GOT3 (cell line): ENCODE results near the gene DLG2.
"Not testable (repeated sequence)": the region's sequence is repeated elsewhere in the genome, so short reads cannot be mapped to it uniquely, and the experiment has no call there.

Experiments used
- DNase-seq: peaks from one replicate; lab custom pipeline; 2025; ENCODE audit warnings: mixed read lengths; lab: John Stamatoyannopoulos, UW

DLG2 gene

GRCh38 chr11:85021058-85021457, 606.1 kb downstream of the DLG2 start:
- DNase-seq = no peak

GRCh38 chr11:84993386-84993785, 633.8 kb downstream of the DLG2 start:
- no peak for DNase-seq

GRCh38 chr11:84990141-84990540, 637.0 kb downstream of the DLG2 start:
- no peak for DNase-seq

- DNase-seq = not testable (repeated sequence)
Observed at GRCh38 chr11:84987686-84988187, 639.4 kb downstream of the DLG2 start.

DNA sequence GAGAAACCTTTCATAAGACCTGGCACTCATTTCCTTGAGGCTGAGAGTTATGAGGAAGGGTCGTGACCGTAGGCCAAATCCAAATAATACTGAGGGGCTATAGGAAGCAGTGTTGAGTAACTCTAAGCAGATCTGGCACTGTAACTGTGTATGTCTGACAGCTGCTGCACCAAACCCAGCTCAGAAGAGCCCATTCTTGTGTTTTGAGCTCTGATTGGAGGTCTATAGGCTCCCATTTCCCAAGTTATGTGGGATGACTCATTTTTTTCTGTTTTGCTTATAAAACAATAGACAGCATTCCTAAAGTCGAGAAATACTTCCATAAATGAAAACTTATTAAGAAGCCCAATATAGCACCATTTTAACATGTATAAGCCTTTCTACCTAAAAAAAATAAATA, 645.8 kb downstream of the DLG2 start:
- DNase-seq = no peak

DNA sequence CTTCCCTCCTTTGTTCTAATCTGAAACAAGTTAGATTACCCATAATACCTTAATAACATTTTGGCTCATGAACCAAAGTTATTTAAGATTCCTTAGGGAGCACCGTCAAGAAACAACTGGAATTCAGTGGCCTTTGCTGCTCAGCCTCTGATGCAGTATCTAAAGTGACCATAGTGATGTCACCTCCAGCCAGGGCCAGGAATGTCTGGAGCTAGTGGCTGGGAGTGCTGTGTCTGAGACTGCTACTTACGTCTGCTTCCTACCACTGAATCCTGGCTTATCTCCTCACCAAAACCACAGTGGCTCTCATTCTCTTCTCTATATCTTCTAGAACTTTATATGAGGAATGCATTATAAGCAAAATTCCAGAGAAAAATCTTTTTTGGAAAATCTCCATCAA, 658.0 kb downstream of the DLG2 start:
- no peak for DNase-seq

- no peak for DNase-seq
Observed at GRCh38 chr11:84965484-84965883, 661.7 kb downstream of the DLG2 start.

DNA sequence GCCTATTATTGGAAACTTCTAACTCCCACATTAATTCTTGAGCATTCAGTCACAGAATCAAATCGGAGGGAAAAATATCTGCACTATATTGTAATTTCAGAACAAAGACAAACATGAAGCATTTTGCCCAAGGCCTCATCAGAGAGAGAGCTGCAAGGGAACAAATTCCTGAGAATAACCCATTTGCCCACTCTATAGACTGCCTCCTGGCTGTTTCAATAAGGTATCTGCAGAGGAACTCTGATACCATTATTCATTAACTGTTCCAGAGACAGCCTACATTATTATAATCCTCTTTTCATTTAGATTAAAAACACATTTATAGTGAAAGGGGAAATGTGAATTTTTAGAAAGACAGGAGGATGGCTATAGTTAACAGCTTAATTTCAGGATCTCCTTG, 663.9 kb downstream of the DLG2 start:
- DNase-seq = no peak

DNA sequence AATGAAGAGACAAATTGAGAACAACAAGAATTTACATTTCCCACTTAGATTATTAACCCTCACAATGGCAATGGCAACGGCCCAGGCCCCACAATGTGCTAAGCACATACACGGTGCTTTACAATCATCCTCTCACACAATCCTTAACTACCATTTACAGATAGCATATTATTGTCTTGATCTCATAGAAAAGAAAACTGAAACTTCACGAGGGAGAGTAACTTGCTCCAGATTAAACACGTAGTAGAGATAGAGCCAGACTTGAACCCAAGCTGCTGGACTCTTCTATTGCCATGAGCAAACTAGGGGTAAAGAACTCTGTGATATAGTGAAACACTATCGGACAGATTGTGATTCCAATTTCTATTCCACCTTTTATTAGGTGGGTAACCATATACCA, 665.1 kb downstream of the DLG2 start:
- no peak for DNase-seq

DNA sequence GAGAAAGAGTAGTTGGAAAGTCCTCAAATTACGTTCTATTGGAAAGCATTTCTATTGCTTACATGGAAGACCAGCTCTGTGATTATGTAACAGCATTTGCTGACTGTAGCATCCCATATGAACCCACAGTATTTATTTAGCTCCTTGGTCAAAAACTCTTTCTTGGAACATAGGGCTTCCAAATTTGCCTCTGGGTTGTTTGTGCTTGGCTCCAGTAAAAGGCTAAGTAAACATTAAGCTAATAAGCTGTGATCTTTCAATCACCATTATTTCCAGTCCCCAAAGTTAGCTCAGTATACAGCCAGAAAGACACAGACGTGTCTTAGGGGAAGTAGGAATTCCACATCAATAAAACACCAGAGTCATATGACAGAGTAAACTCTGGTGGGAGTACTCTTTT, 668.8 kb downstream of the DLG2 start:
- no peak for DNase-seq

DNA sequence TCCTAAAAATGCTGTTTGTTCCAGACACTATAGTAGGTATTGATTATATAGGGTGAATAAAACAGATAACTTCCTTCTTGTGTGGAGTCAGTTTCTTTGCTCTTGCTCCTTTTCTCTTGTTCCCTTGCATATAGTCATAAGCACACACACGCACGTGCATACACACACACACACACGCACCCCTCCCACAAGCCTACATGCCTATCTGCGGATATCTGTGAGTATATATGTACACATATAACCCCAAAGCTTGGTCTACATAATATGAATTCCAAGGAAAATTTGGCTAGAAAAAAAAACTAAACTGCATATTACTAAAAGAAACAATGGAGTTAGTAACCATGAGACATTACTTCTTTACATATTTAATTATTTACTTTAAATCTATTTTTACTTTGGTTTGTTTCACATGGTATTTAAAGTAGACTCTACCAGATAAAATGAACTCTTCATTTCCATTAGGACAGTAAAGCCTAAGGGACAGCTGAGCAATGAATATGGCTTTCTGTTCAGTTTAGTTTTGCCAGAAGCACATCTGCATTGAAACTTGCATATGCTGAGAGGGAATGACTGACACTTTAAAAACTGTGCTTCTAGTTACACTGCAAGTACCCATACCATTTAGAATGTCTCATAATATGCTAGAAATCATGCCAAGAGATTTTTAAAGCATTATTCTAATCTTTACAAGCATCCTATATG, 676.4 kb downstream of the DLG2 start:
- no peak for DNase-seq

DNA sequence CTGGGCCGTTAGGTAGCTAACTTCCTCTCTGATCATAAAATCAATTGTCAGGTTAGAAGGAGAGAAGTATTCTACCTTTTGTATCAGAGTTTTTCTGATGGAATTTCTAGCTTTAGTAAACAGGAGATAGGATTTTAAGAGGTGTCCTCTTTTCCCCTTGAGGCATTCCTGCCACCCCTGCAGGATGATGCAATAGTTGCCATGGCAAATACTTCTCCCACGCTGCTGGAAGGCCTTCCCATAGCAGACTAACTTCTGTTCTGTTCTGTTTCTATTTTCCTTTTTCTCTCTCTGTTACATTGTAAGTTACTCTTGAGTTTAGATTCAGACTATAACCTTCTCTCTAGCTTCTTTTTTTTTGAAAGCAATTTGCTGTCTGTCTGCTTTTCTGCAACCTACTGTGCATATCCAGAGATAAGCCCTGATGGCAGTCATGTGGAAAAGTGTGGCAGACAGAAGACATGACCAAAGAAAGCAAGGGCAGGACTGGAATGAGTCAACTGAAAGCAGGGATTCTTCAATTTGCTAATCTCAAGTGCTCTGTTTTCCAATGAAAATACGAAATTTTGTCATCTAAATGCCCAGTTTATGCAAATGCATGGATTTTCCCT, 679.1 kb downstream of the DLG2 start:
- no peak for DNase-seq

DNA sequence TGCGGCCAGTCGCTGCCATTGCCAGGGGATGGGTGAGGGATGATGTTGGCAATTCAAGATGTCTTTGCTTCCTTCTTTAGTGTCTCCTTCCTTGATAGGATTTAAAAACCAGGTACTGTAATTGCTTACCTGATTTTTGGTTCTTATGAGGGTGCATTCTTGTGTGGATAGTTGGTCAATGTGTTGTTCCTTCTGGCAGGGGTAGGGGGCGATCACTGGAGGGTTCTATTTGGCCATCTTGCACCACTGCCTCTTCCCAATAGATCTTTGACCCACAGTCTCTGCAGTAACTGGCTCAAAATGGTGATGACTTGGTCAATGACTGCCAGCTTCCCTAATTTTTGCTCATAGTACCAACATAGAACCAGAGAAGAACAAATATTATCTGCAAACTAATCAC, 680.1 kb downstream of the DLG2 start:
- DNase-seq = no peak

- no peak for DNase-seq
Observed at GRCh38 chr11:84930863-84931262, 696.3 kb downstream of the DLG2 start.

GRCh38 chr11:84929738-84930137, 697.4 kb downstream of the DLG2 start:
- no peak for DNase-seq

GRCh38 chr11:84924154-84924692, 702.9 kb downstream of the DLG2 start:
- no peak for DNase-seq

DNA sequence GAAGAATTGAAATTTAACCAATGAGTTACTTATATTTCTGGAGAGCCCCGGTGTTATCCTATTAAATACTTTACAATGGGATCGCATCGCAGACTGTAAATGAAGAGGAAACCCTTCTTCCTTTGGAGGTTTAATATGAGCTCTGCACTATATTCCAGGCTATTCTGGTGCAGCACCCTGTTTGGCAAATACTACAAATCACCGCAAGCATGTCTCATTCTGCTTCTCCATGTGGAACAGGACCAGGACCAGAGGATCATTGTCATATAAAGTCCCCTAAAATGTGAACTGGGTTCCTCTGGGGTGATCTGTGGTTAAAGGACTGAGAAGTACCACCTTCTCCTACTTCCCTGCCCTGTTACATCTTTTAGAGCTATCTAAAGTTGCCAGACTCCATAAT, 703.7 kb downstream of the DLG2 start:
- DNase-seq = no peak

- no peak for DNase-seq
Observed at GRCh38 chr11:84922836-84923235, 704.3 kb downstream of the DLG2 start.

DNA sequence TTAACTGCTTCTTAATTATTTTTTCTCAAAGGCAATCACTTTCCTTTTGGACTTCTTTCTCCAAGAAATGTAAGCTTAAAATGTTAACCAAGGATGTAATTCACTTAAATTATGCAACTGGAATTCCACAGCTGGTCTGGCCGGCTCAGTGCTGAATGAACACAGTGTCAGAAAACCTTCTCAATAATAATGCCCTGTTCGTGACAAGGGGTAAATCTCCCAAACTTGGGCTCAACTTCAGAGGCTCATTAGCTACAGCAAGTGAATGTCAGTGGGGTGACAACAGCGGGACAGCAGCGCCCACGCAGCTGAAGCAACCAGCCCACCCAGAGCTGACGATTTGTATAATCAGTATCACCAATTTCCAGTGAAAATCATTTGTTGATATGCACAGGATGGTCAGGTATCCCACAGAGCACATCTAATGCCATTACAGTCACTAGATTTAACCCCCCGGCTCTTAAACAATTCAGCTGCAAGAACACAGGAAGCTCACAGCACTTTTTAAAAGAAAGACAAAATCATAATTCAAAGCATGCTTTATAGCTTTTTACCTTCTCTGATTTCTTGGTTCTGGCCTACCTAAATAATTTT, 704.8 kb downstream of the DLG2 start:
- DNase-seq = no peak

DNA sequence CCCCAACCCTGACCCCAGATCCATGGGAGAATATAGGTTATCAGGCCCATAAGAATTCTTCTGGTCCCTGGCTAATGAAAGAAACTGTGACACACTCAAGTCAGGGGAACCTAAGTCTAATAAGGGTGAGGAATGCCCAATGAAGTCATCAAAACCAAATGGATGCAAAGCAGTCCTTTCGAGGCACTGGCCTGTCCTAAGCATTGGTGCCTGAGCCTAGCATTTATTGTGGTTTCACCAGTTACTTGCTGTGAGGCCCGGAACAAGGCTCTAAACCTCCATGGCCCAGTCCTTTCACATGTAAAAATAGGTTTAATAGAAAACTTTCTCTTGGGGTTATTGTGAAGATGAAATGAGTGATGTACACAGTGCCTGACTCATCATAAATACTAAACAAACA, 712.6 kb downstream of the DLG2 start:
- DNase-seq = no peak

GRCh38 chr11:84909740-84910139, 717.4 kb downstream of the DLG2 start:
- no peak for DNase-seq

- no peak for DNase-seq
Observed at GRCh38 chr11:84906995-84907394, 720.1 kb downstream of the DLG2 start.

- DNase-seq = no peak
Observed at GRCh38 chr11:84905411-84905810, 721.7 kb downstream of the DLG2 start.
